ENCODE results near the gene PROSER3. TPM values are rescaled to one million over a fixed set of nuclear protein-coding genes. Genes with fewer than 3 reads are reported as not detected.
A peak's percentile ranks its signal among the peaks of the same experiment; 100 is the strongest.

Gene PROSER3
- polyA plus RNA-seq (2013), result 11.0 TPM

DNA sequence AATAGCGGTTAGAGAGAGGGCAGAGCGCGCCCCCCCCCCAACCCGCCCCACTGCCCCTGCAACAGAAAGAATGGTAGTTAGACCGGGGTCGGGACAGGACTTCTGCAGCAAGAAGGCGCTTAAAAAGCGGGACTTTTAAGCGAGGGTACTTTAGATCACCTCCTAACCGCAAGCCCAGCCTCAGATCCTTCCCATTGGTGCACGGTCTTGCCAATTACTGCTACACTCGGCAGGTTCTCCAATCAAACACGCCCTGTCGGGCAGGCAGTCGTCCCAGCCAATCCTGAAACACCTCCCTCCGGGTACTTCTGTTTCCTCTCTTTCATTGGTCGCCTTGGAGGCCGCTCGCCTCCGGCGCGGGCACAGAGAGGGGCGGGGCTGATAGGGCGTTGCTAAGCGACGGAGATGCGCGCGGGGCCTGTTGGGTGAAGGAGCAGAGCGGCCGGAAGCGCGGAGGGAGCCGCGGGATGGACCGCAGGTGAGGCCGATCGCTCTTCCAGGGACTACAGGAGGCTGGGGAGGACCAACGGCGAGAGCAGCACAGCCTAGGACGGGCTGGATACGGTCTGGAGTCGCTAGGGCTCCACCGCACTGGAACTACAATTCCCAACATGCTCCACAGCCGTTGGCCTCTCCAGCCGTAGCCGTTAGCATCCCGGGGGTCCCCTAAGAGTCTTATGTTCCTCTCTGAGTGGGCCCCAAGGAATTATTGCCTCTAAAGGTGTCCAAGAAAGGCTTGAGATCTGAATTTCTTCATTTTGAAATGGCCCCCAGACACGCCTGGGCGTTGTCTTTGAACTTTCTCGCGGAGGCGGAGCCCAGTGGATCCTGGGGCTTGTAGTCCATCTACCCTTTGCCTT, at the start of gene PROSER3:
Gene PROSER3 (plus strand): TSS at position 428 of the 860 bp plus-strand sequence. CDS start 40 bp downstream, at position 468.
- DNase-seq, result peak; percentile 99 to 100 (median 100)
- Histone ChIP-seq H3K27me3 (replicated peaks in 2 of 5; ENCODE audit: control insufficient read depth in 4 of 5, insufficient read depth in 5 of 5, low read length in 4 of 5) (peaks cover 0 to 37% (median 0%) of the 10 kb centered on the region in 5 experiments), H3K4me1 (ENCODE audit: control extremely low read depth in 1 of 4, control insufficient read depth in 4 of 4, insufficient read depth in 4 of 4, low read length in 3 of 4) (peaks cover 2 to 35% (median 27%) of the 10 kb centered on the region in 4 experiments), H3K9me3 (ENCODE audit: control extremely low read depth in 1 of 5, control insufficient read depth in 4 of 5, insufficient read depth in 2 of 5, low read depth in 1 of 5, low read length in 4 of 5) (peaks cover 0 to 1% (median 0%) of the 10 kb centered on the region in 5 experiments), H3K36me3 (ENCODE audit: control insufficient read depth in 4 of 4, insufficient read depth in 4 of 4, low read length in 3 of 4) (peaks cover 0 to 29% (median 21%) of the 10 kb centered on the region in 4 experiments), H3K4me3 (ENCODE audit: control insufficient read depth in 1 of 7, extremely low read depth in 1 of 7, insufficient read depth in 4 of 7, low read depth in 2 of 7, low read length in 6 of 7) (peak within 1 kb of the TSS; percentile 57 to 100 (median 93)), H3K27ac (ENCODE audit: insufficient read depth in 1 of 2, low read depth in 1 of 2, low read length in 2 of 2, poor library complexity in 1 of 2, severe bottlenecking in 2 of 2) (peak within 1 kb of the TSS; percentile 84 to 97)
- POLR2A ChIA-PET, result no interaction called here
- CTCF ChIA-PET, result no interaction called here
- 0% methylated on average over 44 of the region's 53 CpGs for WGBS (ENCODE audit: insufficient coverage)

DNA sequence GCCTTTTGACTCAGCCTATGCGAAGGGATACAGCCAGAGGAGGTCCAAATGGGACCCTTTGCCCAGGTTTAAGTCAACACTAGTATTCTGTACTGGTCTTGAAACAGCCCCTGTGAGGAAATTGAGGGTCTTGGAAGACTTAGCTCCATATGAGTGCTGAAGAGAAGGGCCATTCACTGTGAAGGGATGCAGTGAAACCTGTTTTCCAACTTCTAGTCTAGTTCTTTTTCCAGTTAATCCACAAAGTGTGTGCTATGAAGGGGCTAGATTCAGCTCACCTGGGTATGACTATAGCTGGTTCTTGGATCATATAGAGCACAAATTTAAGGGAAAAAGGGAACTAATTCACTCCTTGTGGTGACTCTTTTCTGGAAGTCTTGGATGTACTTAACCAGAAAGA, 49.6 kb upstream of the PROSER3 start:
- ChIA-PET CTCF (interaction anchor here (1.2 kb wide), 1 partner anchor 16 kb away, joined by 3 read pairs; no protein-coding TSS in a partner anchor), POLR2A (interaction anchor here (0.5 kb wide), 1 partner anchor 16 kb away, joined by 3 read pairs; no protein-coding TSS in a partner anchor)
- WGBS (ENCODE audit: insufficient coverage), result 100% methylated on average over 1 of the region's 1 CpG
- Histone ChIP-seq H3K4me1 (ENCODE audit: control extremely low read depth in 1 of 4, control insufficient read depth in 4 of 4, insufficient read depth in 4 of 4, low read length in 3 of 4) (no peaks in the 10 kb centered on the region), H3K9me3 (ENCODE audit: control extremely low read depth in 1 of 5, control insufficient read depth in 4 of 5, insufficient read depth in 2 of 5, low read depth in 1 of 5, low read length in 4 of 5) (no peaks in the 10 kb centered on the region), H3K36me3 (ENCODE audit: control insufficient read depth in 4 of 4, insufficient read depth in 4 of 4, low read length in 3 of 4) (no peaks in the 10 kb centered on the region), H3K27me3 (replicated peaks in 2 of 5; ENCODE audit: control insufficient read depth in 4 of 5, insufficient read depth in 5 of 5, low read length in 4 of 5) (peaks cover 0 to 12% (median 3%) of the 10 kb centered on the region in 5 experiments), H3K4me3 (ENCODE audit: control insufficient read depth in 1 of 7, extremely low read depth in 1 of 7, insufficient read depth in 4 of 7, low read depth in 2 of 7, low read length in 6 of 7) (no peak overlapping the region), H3K27ac (ENCODE audit: insufficient read depth in 1 of 2, low read depth in 1 of 2, low read length in 2 of 2, poor library complexity in 1 of 2, severe bottlenecking in 2 of 2) (no peak overlapping the region)
- DNase-seq, result no peak

DNA sequence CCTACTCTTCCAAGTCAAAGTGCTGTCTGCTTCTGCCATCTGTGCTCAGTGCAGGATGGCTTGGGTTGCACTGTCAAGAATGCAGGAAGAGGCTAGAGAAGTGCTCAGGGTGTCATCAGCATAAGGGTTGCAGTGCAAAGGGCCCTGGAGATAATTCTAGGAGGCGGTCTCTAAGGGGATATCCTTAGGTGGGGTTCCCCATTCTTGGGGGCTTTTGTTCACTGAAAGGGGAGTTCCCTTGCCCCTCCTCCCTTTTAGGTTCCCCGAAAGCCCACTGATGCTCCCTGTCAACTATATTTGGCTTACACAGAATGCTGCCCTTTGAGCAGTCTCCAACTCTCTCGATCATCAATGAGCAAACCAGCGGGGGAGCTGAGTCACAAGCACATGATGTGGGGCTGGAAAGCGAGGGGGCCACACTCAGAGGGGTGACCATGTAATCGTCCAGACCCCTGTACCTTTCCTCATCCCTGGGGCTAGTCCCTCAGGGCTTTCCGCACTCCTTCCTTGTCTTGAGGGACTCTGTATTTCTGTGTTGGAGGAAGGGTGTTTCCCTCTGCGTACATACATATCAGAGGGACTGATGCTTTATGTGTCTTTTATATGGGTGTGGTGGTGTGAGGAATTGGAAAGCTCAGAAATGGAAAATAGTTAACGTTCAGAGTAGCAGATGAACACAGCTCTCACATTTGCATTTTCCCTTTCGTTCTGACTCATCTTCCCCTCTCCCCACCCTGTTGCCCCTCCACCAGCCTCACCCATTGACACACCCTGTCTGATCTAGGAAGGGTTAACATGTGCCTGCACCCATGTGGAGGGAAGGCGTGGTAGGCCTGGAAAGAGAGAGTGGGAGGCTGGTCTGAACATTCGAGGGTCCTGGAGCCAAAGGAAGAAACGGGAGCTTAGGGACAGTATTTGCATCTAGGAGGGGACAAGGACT, 46.9 kb upstream of the PROSER3 start:
- H3K4me1 ChIP-seq (ENCODE audit: control extremely low read depth in 1 of 4, control insufficient read depth in 4 of 4, insufficient read depth in 4 of 4, low read length in 3 of 4), result peaks cover 0 to 19% (median 12%) of the 10 kb centered on the region in 4 experiments
- H3K27me3 ChIP-seq (replicated peaks in 2 of 5; ENCODE audit: control insufficient read depth in 4 of 5, insufficient read depth in 5 of 5, low read length in 4 of 5), result no peaks in the 10 kb centered on the region
- ChIA-PET CTCF (interaction anchor here (0.6 to 5.4 kb wide), 5 partner anchors 8 to 108 kb away, joined by 3 to 43 read pairs (median 4); no protein-coding TSS in a partner anchor), POLR2A (no interaction called here)
- no peaks in the 10 kb centered on the region for H3K9me3 ChIP-seq (ENCODE audit: control extremely low read depth in 1 of 5, control insufficient read depth in 4 of 5, insufficient read depth in 2 of 5, low read depth in 1 of 5, low read length in 4 of 5)
- DNase-seq, result no peak
- H3K27ac ChIP-seq (ENCODE audit: insufficient read depth in 1 of 2, low read depth in 1 of 2, low read length in 2 of 2, poor library complexity in 1 of 2, severe bottlenecking in 2 of 2), result no peak overlapping the region
- 75% methylated on average over 6 of the region's 13 CpGs for WGBS (ENCODE audit: insufficient coverage)
- no peaks in the 10 kb centered on the region for H3K36me3 ChIP-seq (ENCODE audit: control insufficient read depth in 4 of 4, insufficient read depth in 4 of 4, low read length in 3 of 4)
- H3K4me3 ChIP-seq (ENCODE audit: control insufficient read depth in 1 of 7, extremely low read depth in 1 of 7, insufficient read depth in 4 of 7, low read depth in 2 of 7, low read length in 6 of 7), result no peak overlapping the region

DNA sequence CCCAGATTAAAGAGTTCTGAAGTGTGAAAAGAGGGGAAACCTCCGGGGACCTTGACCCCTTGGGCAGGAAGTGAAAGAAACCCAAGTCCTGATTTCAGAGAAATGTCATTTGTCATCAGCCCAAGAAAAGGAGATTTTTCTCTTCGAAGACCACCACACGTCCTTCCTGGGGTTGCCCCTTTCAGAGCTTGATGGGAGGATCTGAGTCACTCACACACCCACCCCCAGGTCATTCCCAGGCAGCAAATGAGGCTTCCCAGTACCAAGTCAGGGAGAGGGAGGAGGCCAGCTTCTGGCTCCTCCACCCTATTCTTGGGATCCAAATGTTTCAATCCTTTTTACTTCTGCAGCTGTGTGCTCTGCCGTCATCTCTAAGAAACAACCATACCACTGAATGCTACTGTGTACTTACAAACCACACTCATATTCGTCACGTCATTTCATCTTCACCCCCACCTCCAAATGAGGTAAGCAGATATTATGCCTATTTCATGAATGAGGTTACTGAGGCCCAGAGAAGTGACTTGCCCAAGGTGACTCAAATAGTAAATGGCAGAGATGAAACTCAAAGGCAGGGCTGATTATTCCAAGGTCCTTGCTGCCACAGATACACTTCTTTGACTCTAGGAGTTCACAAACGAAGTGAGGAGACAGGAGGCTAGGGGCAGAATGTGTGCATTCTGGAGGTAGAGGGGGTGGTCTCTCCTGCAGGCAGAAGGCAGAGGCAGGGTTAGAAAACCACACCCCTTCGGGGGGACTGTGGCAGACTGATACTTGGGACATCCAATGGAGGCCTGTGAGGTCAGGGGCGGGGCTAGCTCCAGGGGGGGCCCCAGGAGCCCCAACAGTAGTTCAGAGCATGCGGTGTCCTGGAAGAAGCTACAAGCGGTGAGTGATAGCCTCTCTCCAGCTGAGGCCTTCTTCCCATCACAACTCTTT, 45.1 kb upstream of the PROSER3 start:
- Histone ChIP-seq H3K4me3 (ENCODE audit: control insufficient read depth in 1 of 7, extremely low read depth in 1 of 7, insufficient read depth in 4 of 7, low read depth in 2 of 7, low read length in 6 of 7) (no peak overlapping the region), H3K9me3 (ENCODE audit: control extremely low read depth in 1 of 5, control insufficient read depth in 4 of 5, insufficient read depth in 2 of 5, low read depth in 1 of 5, low read length in 4 of 5) (no peaks in the 10 kb centered on the region), H3K27me3 (replicated peaks in 2 of 5; ENCODE audit: control insufficient read depth in 4 of 5, insufficient read depth in 5 of 5, low read length in 4 of 5) (no peaks in the 10 kb centered on the region), H3K4me1 (ENCODE audit: control extremely low read depth in 1 of 4, control insufficient read depth in 4 of 4, insufficient read depth in 4 of 4, low read length in 3 of 4) (peaks cover 0 to 31% (median 21%) of the 10 kb centered on the region in 4 experiments), H3K27ac (ENCODE audit: insufficient read depth in 1 of 2, low read depth in 1 of 2, low read length in 2 of 2, poor library complexity in 1 of 2, severe bottlenecking in 2 of 2) (no peak overlapping the region), H3K36me3 (ENCODE audit: control insufficient read depth in 4 of 4, insufficient read depth in 4 of 4, low read length in 3 of 4) (no peaks in the 10 kb centered on the region)
- ChIA-PET POLR2A (no interaction called here), CTCF (interaction anchor here (1.6 to 5.4 kb wide), 3 partner anchors 10 to 26 kb away, joined by 4 to 43 read pairs (median 10); no protein-coding TSS in a partner anchor)
- 97% methylated on average over 6 of the region's 11 CpGs for WGBS (ENCODE audit: insufficient coverage)
- DNase-seq, result no peak

DNA sequence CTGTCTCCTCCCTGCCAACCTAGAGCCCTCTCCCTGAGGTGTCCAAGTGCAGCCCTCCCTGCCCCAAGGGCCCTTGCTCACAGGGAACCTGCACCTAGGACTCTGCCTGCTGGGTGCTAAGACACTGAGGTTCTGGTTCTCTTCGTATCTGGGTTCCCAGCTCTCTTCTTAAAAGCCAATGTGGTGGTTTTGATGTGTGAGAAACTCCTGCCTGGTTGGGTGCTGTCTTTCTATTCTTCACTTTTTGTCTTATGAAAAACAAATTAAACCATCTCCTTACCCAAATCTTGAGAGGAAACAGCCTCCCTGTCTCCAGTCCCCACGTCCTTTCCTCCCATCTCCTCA, 44.5 kb upstream of the PROSER3 start:
- Histone ChIP-seq H3K4me3 (ENCODE audit: control insufficient read depth in 1 of 7, extremely low read depth in 1 of 7, insufficient read depth in 4 of 7, low read depth in 2 of 7, low read length in 6 of 7) (no peak overlapping the region), H3K36me3 (ENCODE audit: control insufficient read depth in 4 of 4, insufficient read depth in 4 of 4, low read length in 3 of 4) (no peaks in the 10 kb centered on the region), H3K4me1 (ENCODE audit: control extremely low read depth in 1 of 4, control insufficient read depth in 4 of 4, insufficient read depth in 4 of 4, low read length in 3 of 4) (peaks cover 0 to 32% (median 23%) of the 10 kb centered on the region in 4 experiments), H3K27me3 (replicated peaks in 2 of 5; ENCODE audit: control insufficient read depth in 4 of 5, insufficient read depth in 5 of 5, low read length in 4 of 5) (no peaks in the 10 kb centered on the region), H3K9me3 (ENCODE audit: control extremely low read depth in 1 of 5, control insufficient read depth in 4 of 5, insufficient read depth in 2 of 5, low read depth in 1 of 5, low read length in 4 of 5) (no peaks in the 10 kb centered on the region), H3K27ac (ENCODE audit: insufficient read depth in 1 of 2, low read depth in 1 of 2, low read length in 2 of 2, poor library complexity in 1 of 2, severe bottlenecking in 2 of 2) (no peak overlapping the region)
- ChIA-PET POLR2A (no interaction called here), CTCF (interaction anchor here (1.1 to 5.4 kb wide), 4 partner anchors 11 to 27 kb away, joined by 3 to 43 read pairs (median 7); no protein-coding TSS in a partner anchor)
- DNase-seq, result no peak
- 85% methylated on average over 1 of the region's 2 CpGs for WGBS (ENCODE audit: insufficient coverage)

DNA sequence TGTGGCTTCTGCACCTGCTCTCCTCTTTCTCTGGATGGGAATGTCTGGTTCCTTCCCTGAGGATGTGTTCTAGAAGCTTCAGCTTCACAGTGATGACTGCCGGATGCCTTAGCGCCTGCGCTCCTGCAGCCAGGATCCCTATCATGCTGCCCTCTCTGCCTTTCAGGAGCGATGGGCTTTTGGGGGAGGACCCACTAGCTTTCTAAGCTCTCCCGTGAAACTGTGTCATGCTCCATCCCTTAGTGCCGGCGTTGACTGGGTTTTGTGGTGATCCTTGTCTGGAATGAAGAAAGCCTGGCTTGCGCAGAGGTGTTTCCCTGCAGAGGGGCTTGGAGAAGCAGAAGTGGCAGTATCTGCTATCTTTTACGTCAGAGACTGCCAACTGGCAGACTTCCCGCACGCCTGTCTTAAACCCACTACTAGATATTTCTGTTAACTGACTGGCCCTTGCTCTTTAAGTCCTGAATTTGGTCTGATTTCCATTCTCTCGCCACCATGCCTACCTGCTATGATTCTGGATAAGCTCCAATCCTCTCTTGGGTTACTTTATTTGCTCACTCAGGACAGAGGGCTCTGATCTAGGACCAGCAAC, 44.0 kb upstream of the PROSER3 start:
- DNase-seq, result peak; percentile 47 to 51 (median 51)
- H3K4me1 ChIP-seq (ENCODE audit: control extremely low read depth in 1 of 4, control insufficient read depth in 4 of 4, insufficient read depth in 4 of 4, low read length in 3 of 4), result peaks cover 0 to 37% (median 28%) of the 10 kb centered on the region in 4 experiments
- no peaks in the 10 kb centered on the region for H3K9me3 ChIP-seq (ENCODE audit: control extremely low read depth in 1 of 5, control insufficient read depth in 4 of 5, insufficient read depth in 2 of 5, low read depth in 1 of 5, low read length in 4 of 5)
- ChIA-PET POLR2A (no interaction called here), CTCF (interaction anchor here (0.5 to 5.4 kb wide), 6 partner anchors 11 to 699 kb away, joined by 3 to 43 read pairs (median 4); partner anchors contain the start of genes PSENEN and U2AF1L4)
- H3K4me3 ChIP-seq (ENCODE audit: control insufficient read depth in 1 of 7, extremely low read depth in 1 of 7, insufficient read depth in 4 of 7, low read depth in 2 of 7, low read length in 6 of 7), result no peak overlapping the region
- 81% methylated on average over 8 of the region's 12 CpGs for WGBS (ENCODE audit: insufficient coverage)
- no peaks in the 10 kb centered on the region for H3K36me3 ChIP-seq (ENCODE audit: control insufficient read depth in 4 of 4, insufficient read depth in 4 of 4, low read length in 3 of 4)
- H3K27ac ChIP-seq (ENCODE audit: insufficient read depth in 1 of 2, low read depth in 1 of 2, low read length in 2 of 2, poor library complexity in 1 of 2, severe bottlenecking in 2 of 2), result no peak overlapping the region
- H3K27me3 ChIP-seq (replicated peaks in 2 of 5; ENCODE audit: control insufficient read depth in 4 of 5, insufficient read depth in 5 of 5, low read length in 4 of 5), result no peaks in the 10 kb centered on the region
